ENCODE measurements around the gene CCDC91. TPM values are rescaled to one million over a fixed set of nuclear protein-coding genes. Genes with fewer than 3 reads are reported as not detected.

Gene CCDC91
- total RNA-seq, 6 experiments from 2014 or later, result 10.0 to 21.5 (median 13.9) TPM

DNA sequence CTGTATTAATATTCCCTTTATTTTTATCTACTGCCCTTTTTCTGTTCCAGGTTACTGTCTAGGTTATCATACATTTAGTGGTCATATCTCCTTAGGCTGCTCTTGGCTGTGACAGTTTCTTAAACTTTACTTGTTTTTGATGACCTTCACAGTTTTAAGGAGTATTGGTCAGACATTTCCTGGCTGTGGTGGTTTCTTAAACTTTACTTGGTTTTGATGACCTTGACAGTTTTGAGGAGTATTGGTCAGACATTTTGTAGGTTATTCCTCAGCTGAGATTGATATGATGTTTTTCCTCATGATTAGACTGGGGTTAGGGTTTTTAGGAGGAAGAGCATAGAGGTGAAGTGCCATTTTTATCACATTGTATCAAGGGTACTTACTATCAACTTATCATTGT lies 36.4 kb downstream of the CCDC91 start:
- no peak overlapping the region for H3K27ac ChIP-seq
- no peak for DNase-seq
- no peaks in the 10 kb centered on the region for H3K36me3 ChIP-seq
- no peak overlapping the region for H3K4me3 ChIP-seq
- no peaks in the 10 kb centered on the region for H3K27me3 ChIP-seq
- H3K9me3 ChIP-seq, result peaks cover 0 to 3% (median 0%) of the 10 kb centered on the region in 4 donors
- intact Hi-C loops (cut with DNase I), result no loop called here
- TF ChIP-seq CTCF (IDR thresholded peaks at IDR 0.05) (no peak), POLR2A (IDR thresholded peaks at IDR 0.05) (no peak)
- no peak for ATAC-seq
- H3K4me1 ChIP-seq, result no peaks in the 10 kb centered on the region

GRCh38 chr12:28227251-28227650 lies 37.0 kb downstream of the CCDC91 start:
- Histone ChIP-seq H3K36me3 (no peaks in the 10 kb centered on the region), H3K4me3 (no peak overlapping the region), H3K9me3 (peaks cover 0 to 3% (median 0%) of the 10 kb centered on the region in 4 donors), H3K27ac (no peak overlapping the region), H3K4me1 (no peaks in the 10 kb centered on the region), H3K27me3 (no peaks in the 10 kb centered on the region)
- intact Hi-C loops (cut with DNase I), result no loop called here
- TF ChIP-seq CTCF (IDR thresholded peaks at IDR 0.05), result no peak
- DNase-seq, result no peak
- 83% methylated on average over 2 of the region's 3 CpGs for WGBS (ENCODE audit: insufficient coverage, low coverage, low lambda C conversion rate, missing lambda C conversion rate)
- ATAC-seq, result no peak

GRCh38 chr12:28231248-28231647 lies 41.0 kb downstream of the CCDC91 start:
- no peaks in the 10 kb centered on the region for H3K9me3 ChIP-seq
- no peaks in the 10 kb centered on the region for H3K27me3 ChIP-seq
- no peak overlapping the region for H3K27ac ChIP-seq
- DNase-seq, result no peak
- intact Hi-C loops (cut with DNase I), result no loop called here
- no peaks in the 10 kb centered on the region for H3K4me1 ChIP-seq
- ATAC-seq, result no peak
- no peaks in the 10 kb centered on the region for H3K36me3 ChIP-seq
- TF ChIP-seq POLR2A (IDR thresholded peaks at IDR 0.05), result no peak
- no peak for TF ChIP-seq CTCF (IDR thresholded peaks at IDR 0.05)
- no peak overlapping the region for H3K4me3 ChIP-seq

DNA sequence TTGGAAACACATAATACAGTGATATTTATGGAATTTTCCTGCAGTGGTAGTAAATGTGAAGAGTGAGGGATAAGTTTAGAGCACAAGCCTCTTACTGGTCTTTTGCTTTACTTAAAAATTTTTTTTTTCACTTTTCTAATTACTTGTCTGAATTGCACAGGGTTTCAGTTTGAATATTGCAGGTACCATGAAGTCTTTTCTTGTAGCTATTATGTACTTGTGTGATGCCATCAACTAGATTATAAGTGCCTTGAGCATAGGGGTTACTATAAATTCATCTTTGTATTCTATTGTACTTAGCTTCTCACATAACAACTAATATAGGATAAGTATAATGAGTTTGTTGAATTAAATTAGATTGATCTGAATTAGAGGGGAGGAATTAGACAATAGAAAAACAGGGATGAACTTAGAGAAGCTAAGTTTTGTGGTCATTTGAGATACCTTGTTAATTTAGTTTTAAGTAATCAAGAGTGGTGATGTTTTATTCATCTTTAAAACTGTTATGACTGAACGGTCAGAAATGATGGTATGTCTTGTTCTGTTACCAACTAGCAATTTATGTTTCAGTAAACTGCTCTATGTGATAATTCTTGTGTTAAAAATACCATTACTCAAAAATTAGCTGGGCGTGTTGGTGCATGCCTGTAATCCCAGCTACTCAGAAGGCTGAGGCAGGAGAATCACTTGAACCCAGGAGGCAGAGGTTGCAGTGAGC lies 42.1 kb downstream of the CCDC91 start:
- intact Hi-C loops (cut with DNase I), result no loop called here
- no peaks in the 10 kb centered on the region for H3K27me3 ChIP-seq
- TF ChIP-seq CTCF (IDR thresholded peaks at IDR 0.05), result no peak
- TF ChIP-seq POLR2A (IDR thresholded peaks at IDR 0.05), result no peak
- H3K27ac ChIP-seq, result no peak overlapping the region
- no peaks in the 10 kb centered on the region for H3K4me1 ChIP-seq
- ATAC-seq (no peak), DNase-seq (no peak)
- no peak overlapping the region for H3K4me3 ChIP-seq
- no peaks in the 10 kb centered on the region for H3K9me3 ChIP-seq
- 91% methylated on average over 2 of the region's 2 CpGs for WGBS (ENCODE audit: insufficient coverage, low coverage, low lambda C conversion rate, missing lambda C conversion rate)
- H3K36me3 ChIP-seq, result no peaks in the 10 kb centered on the region

DNA sequence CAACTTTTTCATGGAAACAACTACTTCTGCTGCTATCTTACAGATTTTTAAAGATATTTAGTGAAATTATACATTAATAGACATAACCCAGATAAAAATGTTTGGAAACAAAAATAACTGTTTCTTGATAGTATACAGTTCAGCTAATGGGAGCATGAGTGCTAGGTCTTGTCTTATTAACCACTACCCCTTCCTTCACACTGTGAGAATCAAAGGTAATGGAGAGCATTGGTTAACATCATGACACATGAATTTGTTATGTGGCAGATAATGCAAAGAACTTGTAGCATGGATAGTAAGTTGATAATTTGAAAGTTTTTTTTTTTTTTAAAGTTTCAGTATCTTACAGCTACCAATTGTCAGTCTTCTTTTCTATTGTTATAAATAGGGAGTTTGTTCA lies 44.2 kb downstream of the CCDC91 start:
- Histone ChIP-seq H3K27me3 (no peaks in the 10 kb centered on the region), H3K4me1 (no peaks in the 10 kb centered on the region), H3K4me3 (no peak overlapping the region), H3K27ac (no peak overlapping the region), H3K9me3 (no peaks in the 10 kb centered on the region), H3K36me3 (no peaks in the 10 kb centered on the region)
- DNase-seq (no peak), ATAC-seq (no peak)
- TF ChIP-seq CTCF (IDR thresholded peaks at IDR 0.05) (no peak), POLR2A (IDR thresholded peaks at IDR 0.05) (no peak)
- intact Hi-C loops (cut with DNase I), result no loop called here
